CD4-positive, alpha-beta T cell treated with Interferon alpha-2 for 1 hour (primary cell): ENCODE measurements around the gene KEL.

Experiments used
- DNase-seq, 2 donors: peaks; one replicate each; pipeline ENCODE4 v3.0.0-alpha.2; 2020 to 2022

KEL gene

GRCh38 chr7:142896741-142897379 is 65.3 kb downstream of the KEL start:
- DNase-seq: no peak

- no peak for DNase-seq
Observed at GRCh38 chr7:142896151-142896550, 66.0 kb downstream of the KEL start.

GRCh38 chr7:142894985-142895593 is 67.1 kb downstream of the KEL start:
- DNase-seq: no peak

DNA sequence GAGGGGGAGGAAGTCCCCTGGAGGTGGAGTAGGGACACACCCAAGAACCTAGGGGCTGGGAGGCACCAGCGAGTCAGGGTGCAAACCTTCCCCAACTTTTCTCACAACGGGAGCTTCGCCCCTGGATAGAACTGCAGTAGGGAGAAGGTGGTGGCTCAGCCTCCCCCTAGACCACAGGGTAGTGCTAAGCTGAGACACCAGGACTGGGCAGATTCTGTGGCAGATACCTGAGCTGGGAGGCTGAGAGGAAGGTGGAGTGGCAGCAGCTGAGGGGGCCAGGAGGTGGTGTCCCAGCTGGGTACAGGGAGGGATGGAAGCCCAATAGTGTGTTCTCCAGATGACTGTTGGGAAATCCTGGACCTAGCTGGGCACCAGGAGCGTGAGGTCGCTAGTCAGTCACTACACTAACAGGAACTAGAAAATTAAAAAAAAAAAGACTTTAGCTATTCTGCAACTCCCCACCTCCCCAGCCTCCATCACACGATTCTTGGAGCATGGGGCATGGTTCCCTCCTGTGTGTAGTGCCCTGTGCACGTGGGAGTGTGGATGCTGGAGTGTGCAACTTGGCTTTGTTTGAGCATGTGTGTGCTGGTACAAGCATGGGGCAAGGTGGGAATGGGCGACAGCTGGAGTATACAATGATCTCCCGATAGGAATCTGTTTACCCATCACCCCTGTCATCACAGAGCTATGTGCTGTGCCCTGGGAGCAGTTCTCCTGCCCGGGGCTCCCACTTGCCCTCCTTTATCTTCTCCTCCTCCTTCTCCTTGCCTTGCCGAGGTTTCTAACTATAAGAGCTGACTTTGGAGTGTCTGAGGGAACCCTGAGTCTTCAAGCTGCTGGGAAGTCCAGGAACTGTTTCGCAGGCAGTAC is 67.8 kb downstream of the KEL start:
- no peak for DNase-seq

- no peak for DNase-seq
Observed at GRCh38 chr7:142892951-142893350, 69.2 kb downstream of the KEL start.

- no peak for DNase-seq
Observed at GRCh38 chr7:142891490-142892082, 70.6 kb downstream of the KEL start.
